ENCODE measurements around the gene ADGRG2. TPM values are rescaled to one million over a fixed set of nuclear protein-coding genes. Genes with fewer than 3 reads are reported as not detected.

The ADGRG2 gene
- total RNA-seq, 1 experiment from 2014 or later, result 8.2 TPM

DNA sequence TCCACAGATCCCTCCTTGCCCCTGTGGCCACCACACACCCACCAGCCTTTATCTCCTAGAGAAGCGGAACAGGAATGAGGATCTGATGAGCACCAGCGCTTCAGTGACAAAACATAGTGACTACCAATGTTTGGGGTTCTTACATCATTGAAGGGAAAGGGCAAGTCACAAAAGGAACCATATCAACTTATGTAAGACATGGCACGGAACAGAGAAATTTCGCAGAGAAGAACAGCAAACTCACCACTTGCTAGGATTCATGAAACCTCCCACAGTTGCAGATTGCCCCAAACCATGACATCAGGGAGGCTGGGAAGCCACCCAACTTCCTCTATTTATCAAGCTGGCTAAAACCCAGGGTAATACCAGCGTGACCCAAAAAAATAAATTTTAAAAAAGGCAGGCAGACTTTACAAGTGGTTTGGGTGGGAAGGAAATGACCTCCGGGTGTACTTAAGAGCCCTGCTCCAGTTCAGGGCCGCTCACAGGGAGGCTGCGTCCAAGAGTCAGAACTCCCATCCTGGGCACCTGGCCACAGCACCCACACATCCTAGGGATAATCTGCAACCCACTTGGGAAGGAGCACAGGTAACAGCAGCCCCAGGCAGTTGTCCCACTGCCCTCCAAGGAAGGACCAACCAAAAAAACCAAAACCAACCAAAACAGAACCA is 36.0 kb downstream of the ADGRG2 start:
- H3K9me3 Mint-ChIP-seq, result peaks cover 21% of the 10 kb centered on the region
- TF ChIP-seq ATF6 (CRISPR knock-in tag; IDR thresholded peaks at IDR 0.05) (no peak), ETV6 (CRISPR knock-in tag; IDR thresholded peaks at IDR 0.05) (no peak), TP53 (CRISPR knock-in tag; IDR thresholded peaks at IDR 0.05) (no peak), SP1 (CRISPR knock-in tag; conservative IDR thresholded peaks at IDR 0.05) (no peak), IRF2 (CRISPR knock-in tag; IDR thresholded peaks at IDR 0.05; ENCODE audit: borderline replicate concordance, low read depth) (no peak), ZMAT4 (CRISPR knock-in tag; IDR thresholded peaks at IDR 0.05) (no peak), TCF7 (CRISPR knock-in tag; IDR thresholded peaks at IDR 0.05; ENCODE audit: low read depth) (no peak), MXD4 (CRISPR knock-in tag; IDR thresholded peaks at IDR 0.05; ENCODE audit: borderline replicate concordance) (no peak), ZNF396 (CRISPR knock-in tag; IDR thresholded peaks at IDR 0.05; ENCODE audit: borderline replicate concordance) (no peak), FOXP1 (CRISPR knock-in tag; IDR thresholded peaks at IDR 0.05; ENCODE audit: borderline replicate concordance) (no peak), ZNF416 (CRISPR knock-in tag; IDR thresholded peaks at IDR 0.05) (no peak), KAT7 (CRISPR knock-in tag; IDR thresholded peaks at IDR 0.05; ENCODE audit: borderline replicate concordance) (no peak), ZNF317 (CRISPR knock-in tag; IDR thresholded peaks at IDR 0.05; ENCODE audit: borderline replicate concordance, low read depth) (no peak), JUN (CRISPR knock-in tag; IDR thresholded peaks at IDR 0.05) (no peak)
- TF ChIP-seq, protein P1, sequence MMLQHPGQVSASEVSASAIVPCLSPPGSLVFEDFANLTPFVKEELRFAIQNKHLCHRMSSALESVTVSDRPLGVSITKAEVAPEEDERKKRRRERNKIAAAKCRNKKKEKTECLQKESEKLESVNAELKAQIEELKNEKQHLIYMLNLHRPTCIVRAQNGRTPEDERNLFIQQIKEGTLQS (CRISPR knock-in tag; conservative IDR thresholded peaks at IDR 0.05), result no peak
- TF ChIP-seq, protein P2, sequence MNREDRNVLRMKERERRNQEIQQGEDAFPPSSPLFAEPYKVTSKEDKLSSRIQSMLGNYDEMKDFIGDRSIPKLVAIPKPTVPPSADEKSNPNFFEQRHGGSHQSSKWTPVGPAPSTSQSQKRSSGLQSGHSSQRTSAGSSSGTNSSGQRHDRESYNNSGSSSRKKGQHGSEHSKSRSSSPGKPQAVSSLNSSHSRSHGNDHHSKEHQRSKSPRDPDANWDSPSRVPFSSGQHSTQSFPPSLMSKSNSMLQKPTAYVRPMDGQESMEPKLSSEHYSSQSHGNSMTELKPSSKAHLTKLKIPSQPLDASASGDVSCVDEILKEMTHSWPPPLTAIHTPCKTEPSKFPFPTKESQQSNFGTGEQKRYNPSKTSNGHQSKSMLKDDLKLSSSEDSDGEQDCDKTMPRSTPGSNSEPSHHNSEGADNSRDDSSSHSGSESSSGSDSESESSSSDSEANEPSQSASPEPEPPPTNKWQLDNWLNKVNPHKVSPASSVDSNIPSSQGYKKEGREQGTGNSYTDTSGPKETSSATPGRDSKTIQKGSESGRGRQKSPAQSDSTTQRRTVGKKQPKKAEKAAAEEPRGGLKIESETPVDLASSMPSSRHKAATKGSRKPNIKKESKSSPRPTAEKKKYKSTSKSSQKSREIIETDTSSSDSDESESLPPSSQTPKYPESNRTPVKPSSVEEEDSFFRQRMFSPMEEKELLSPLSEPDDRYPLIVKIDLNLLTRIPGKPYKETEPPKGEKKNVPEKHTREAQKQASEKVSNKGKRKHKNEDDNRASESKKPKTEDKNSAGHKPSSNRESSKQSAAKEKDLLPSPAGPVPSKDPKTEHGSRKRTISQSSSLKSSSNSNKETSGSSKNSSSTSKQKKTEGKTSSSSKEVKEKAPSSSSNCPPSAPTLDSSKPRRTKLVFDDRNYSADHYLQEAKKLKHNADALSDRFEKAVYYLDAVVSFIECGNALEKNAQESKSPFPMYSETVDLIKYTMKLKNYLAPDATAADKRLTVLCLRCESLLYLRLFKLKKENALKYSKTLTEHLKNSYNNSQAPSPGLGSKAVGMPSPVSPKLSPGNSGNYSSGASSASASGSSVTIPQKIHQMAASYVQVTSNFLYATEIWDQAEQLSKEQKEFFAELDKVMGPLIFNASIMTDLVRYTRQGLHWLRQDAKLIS (CRISPR knock-in tag; IDR thresholded peaks at IDR 0.05; ENCODE audit: borderline replicate concordance), result no peak
- TF ChIP-seq, protein P3, sequence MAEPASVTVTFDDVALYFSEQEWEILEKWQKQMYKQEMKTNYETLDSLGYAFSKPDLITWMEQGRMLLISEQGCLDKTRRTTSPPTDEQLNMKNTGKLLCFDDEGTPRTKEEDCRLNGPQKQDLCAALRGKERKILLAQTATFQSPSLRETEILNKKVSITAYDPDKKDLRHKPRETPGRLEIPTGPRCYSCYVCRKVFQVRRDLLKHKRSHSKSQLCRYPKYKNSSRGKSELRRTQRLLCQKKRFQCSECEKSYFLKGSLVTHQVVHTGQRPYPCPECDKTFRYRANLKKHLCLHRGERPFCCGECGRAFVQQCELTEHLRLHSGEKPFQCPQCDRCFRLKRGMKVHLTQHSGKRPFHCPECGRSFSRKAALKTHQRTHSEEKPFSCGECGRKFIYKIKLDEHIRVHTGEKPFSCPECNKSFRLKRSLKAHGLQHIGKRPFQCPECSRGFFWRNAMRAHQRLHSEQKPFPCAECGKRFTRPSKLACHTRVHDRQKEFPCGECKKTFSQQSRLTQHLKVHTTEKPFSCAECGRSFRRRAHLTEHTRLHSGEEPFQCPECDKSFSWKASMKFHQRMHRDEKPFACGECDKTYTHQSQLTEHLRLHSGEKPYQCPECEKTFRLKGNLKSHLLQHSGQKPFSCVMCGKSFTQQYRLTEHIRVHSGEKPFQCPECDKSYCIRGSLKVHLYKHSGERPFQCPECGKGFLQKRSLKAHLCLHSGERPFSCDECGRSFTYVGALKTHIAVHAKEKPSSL (CRISPR knock-in tag; conservative IDR thresholded peaks at IDR 0.05), result no peak
- H3K4me3 Mint-ChIP-seq, result no peak overlapping the region
- peaks cover 23% of the 10 kb centered on the region for H3K36me3 Mint-ChIP-seq
- no peaks in the 10 kb centered on the region for H3K4me1 Mint-ChIP-seq
- POLR2A ChIA-PET, result no interaction called here
- no peaks in the 10 kb centered on the region for H3K27me3 Mint-ChIP-seq (ENCODE audit: low read depth)
- H3K27ac Mint-ChIP-seq, result no peak overlapping the region
- DNase-seq (ENCODE audit: low spot score) (no peak), ATAC-seq (no peak)
- CTCF ChIA-PET, result no interaction called here

Measured in WTC11 (cell line).